ENCODE data around the gene RHCE. TPM values are rescaled to one million over a fixed set of nuclear protein-coding genes. Genes with fewer than 3 reads are reported as not detected.
"Not testable (repeated sequence)": the region's sequence is repeated elsewhere in the genome, so short reads cannot be mapped to it uniquely, and the experiment has no call there.

The RHCE gene
- total RNA-seq, 1 donor from 2014 or later, result not detected

- intact Hi-C loops (cut with micrococcal nuclease), result no loop called here
These were observed 8.0 kb upstream of the RHCE start for GRCh38 chr1:25428475-25429166.

GRCh38 chr1:25427696-25428095 is 7.1 kb upstream of the RHCE start:
- Mint-ChIP-seq H3K4me1 (peaks cover 18% of the 10 kb centered on the region), H3K9me3 (no peaks in the 10 kb centered on the region), H3K27ac (no peak overlapping the region), H3K36me3 (ENCODE audit: low read depth) (peaks cover 4% of the 10 kb centered on the region), H3K27me3 (no peaks in the 10 kb centered on the region), H3K4me3 (no peak overlapping the region)
- no peak for TF ChIP-seq CTCF (IDR thresholded peaks at IDR 0.05)
- DNase-seq, result no peak
- POLR2A ChIA-PET, result interaction anchor here (0.5 kb wide), 1 partner anchor 13 kb away, joined by 3 read pairs; no protein-coding TSS in a partner anchor
- ATAC-seq (ENCODE audit: low read depth), result no peak
- CTCF ChIA-PET, result no interaction called here
- intact Hi-C loops (cut with micrococcal nuclease), result no loop called here

More at GRCh38 chr1:25428475-25429166, 8.0 kb upstream of the RHCE start:
- ChIA-PET POLR2A (interaction anchor here (0.6 kb wide), 2 partner anchors 121 to 1894 kb away, joined by 3 read pairs; no protein-coding TSS in a partner anchor), CTCF (no interaction called here)
- DNase-seq (no peak), ATAC-seq (ENCODE audit: low read depth) (no peak)
- H3K9me3 Mint-ChIP-seq, result no peaks in the 10 kb centered on the region
- H3K4me1 Mint-ChIP-seq, result peaks cover 28% of the 10 kb centered on the region
- no peak for TF ChIP-seq CTCF (IDR thresholded peaks at IDR 0.05)
- H3K4me3 Mint-ChIP-seq, result peak overlapping the region; percentile 48
- no peaks in the 10 kb centered on the region for H3K27me3 Mint-ChIP-seq
- H3K27ac Mint-ChIP-seq, result no peak overlapping the region
- H3K36me3 Mint-ChIP-seq (ENCODE audit: low read depth), result peaks cover 4% of the 10 kb centered on the region

- no peak overlapping the region for H3K27ac Mint-ChIP-seq
- CTCF ChIA-PET, result no interaction called here
- no peak for ATAC-seq (ENCODE audit: low read depth)
- intact Hi-C loops (cut with micrococcal nuclease), result no loop called here
- peaks cover 4% of the 10 kb centered on the region for H3K4me1 Mint-ChIP-seq
- H3K27me3 Mint-ChIP-seq, result no peaks in the 10 kb centered on the region
- no peak for DNase-seq
- no peak overlapping the region for H3K4me3 Mint-ChIP-seq
- POLR2A ChIA-PET, result no interaction called here
- H3K36me3 Mint-ChIP-seq (ENCODE audit: low read depth), result peaks cover 3% of the 10 kb centered on the region
- H3K9me3 Mint-ChIP-seq, result no peaks in the 10 kb centered on the region
- TF ChIP-seq CTCF (IDR thresholded peaks at IDR 0.05), result no peak
These were observed 4.8 kb upstream of the RHCE start for GRCh38 chr1:25425098-25426085.

- DNase-seq; H3K9me3 Mint-ChIP-seq; CTCF ChIA-PET; ATAC-seq (ENCODE audit: low read depth); H3K36me3 Mint-ChIP-seq (ENCODE audit: low read depth); H3K27me3 Mint-ChIP-seq; POLR2A ChIA-PET; H3K27ac Mint-ChIP-seq; H3K4me1 Mint-ChIP-seq; H3K4me3 Mint-ChIP-seq; intact Hi-C loops (cut with micrococcal nuclease): not testable (repeated sequence)
These were observed 2.6 kb upstream of the RHCE start for GRCh38 chr1:25423206-25423605.

- ATAC-seq (ENCODE audit: low read depth); intact Hi-C loops (cut with micrococcal nuclease); H3K27ac Mint-ChIP-seq; H3K4me3 Mint-ChIP-seq; POLR2A ChIA-PET; H3K9me3 Mint-ChIP-seq; H3K36me3 Mint-ChIP-seq (ENCODE audit: low read depth); DNase-seq; H3K27me3 Mint-ChIP-seq; CTCF ChIA-PET; H3K4me1 Mint-ChIP-seq: not testable (repeated sequence)
These were observed 1.3 kb downstream of the RHCE start for GRCh38 chr1:25419339-25419738.

GRCh38 chr1:25417280-25417679 is 3.3 kb downstream of the RHCE start:
- H3K4me1 Mint-ChIP-seq; ATAC-seq (ENCODE audit: low read depth); H3K4me3 Mint-ChIP-seq; intact Hi-C loops (cut with micrococcal nuclease); CTCF ChIA-PET; H3K36me3 Mint-ChIP-seq (ENCODE audit: low read depth); H3K27me3 Mint-ChIP-seq; POLR2A ChIA-PET; H3K9me3 Mint-ChIP-seq; DNase-seq; H3K27ac Mint-ChIP-seq: not testable (repeated sequence)

GRCh38 chr1:25414578-25414977 is 6.0 kb downstream of the RHCE start:
- H3K9me3 Mint-ChIP-seq; H3K27me3 Mint-ChIP-seq; POLR2A ChIA-PET; H3K4me3 Mint-ChIP-seq; H3K27ac Mint-ChIP-seq; H3K4me1 Mint-ChIP-seq; intact Hi-C loops (cut with micrococcal nuclease); H3K36me3 Mint-ChIP-seq (ENCODE audit: low read depth); CTCF ChIA-PET; ATAC-seq (ENCODE audit: low read depth); DNase-seq: not testable (repeated sequence)

- H3K4me1 Mint-ChIP-seq; DNase-seq; H3K27ac Mint-ChIP-seq; intact Hi-C loops (cut with micrococcal nuclease); POLR2A ChIA-PET; H3K4me3 Mint-ChIP-seq; H3K27me3 Mint-ChIP-seq; H3K36me3 Mint-ChIP-seq (ENCODE audit: low read depth); CTCF ChIA-PET; H3K9me3 Mint-ChIP-seq; ATAC-seq (ENCODE audit: low read depth): not testable (repeated sequence)
These were observed 6.5 kb downstream of the RHCE start for GRCh38 chr1:25414157-25414556.

GRCh38 chr1:25412872-25413623 is 7.6 kb downstream of the RHCE start:
- not testable (repeated sequence) for H3K27ac Mint-ChIP-seq

More at GRCh38 chr1:25412872-25413623, 7.6 kb downstream of the RHCE start:
- ATAC-seq (ENCODE audit: low read depth); DNase-seq; CTCF ChIA-PET; POLR2A ChIA-PET; H3K27me3 Mint-ChIP-seq; H3K9me3 Mint-ChIP-seq; intact Hi-C loops (cut with micrococcal nuclease); H3K4me1 Mint-ChIP-seq; H3K36me3 Mint-ChIP-seq (ENCODE audit: low read depth); H3K4me3 Mint-ChIP-seq: not testable (repeated sequence)

All from activated B cell treated with CpG ODN at 0.5 μM for 24 hours (primary cell).